Ectodermal cell (in vitro differentiated cells): ENCODE data around the gene SOCS7.

Source experiments
- H3K27ac ChIP-seq: 2 replicates; pipeline ENCODE4 v1.7.0; 2013; ENCODE audit warnings: mild to moderate bottlenecking, low read depth, low read length; ENCODE audit not compliant: insufficient read depth, poor library complexity, severe bottlenecking
- H3K27me3 ChIP-seq: 2 replicates; pipeline ENCODE4 v1.7.0; 2013; ENCODE audit warnings: mild to moderate bottlenecking, low read length; ENCODE audit not compliant: insufficient read depth, control insufficient read depth, poor library complexity, severe bottlenecking
- H3K36me3 ChIP-seq: one replicate; pipeline ENCODE4 v1.7.0; 2013; ENCODE audit warnings: low read length; ENCODE audit not compliant: control insufficient read depth, insufficient read depth
- H3K4me1 ChIP-seq: one replicate; pipeline ENCODE4 v1.7.0; 2013; ENCODE audit warnings: low read length; ENCODE audit not compliant: control insufficient read depth, insufficient read depth
- H3K4me3 ChIP-seq: 2 replicates; pipeline ENCODE4 v1.7.0; 2013; ENCODE audit warnings: low read depth, low read length, control low read depth; ENCODE audit not compliant: insufficient read depth
- H3K9me3 ChIP-seq: 2 replicates; pipeline ENCODE4 v1.7.0; 2013; ENCODE audit warnings: mild to moderate bottlenecking, low read length, moderate library complexity; ENCODE audit not compliant: control insufficient read depth
- WGBS, 2 experiments: methylation state at CpG; one replicate each; pipeline ENCODE4 v1.1.7; 2013; ENCODE audit warnings: missing lambda C conversion rate in 2 of 2; 5-methylcytosine and 5-hydroxymethylcytosine counted together

The SOCS7 gene

GRCh38 chr17:38363016-38363415, 11.4 kb downstream of the SOCS7 start:
- no peaks in the 10 kb centered on the region for H3K27me3 ChIP-seq
- 94 to 97% methylated on average over 5 of the region's 5 CpGs for WGBS, 2 experiments
- H3K9me3 ChIP-seq, result no peaks in the 10 kb centered on the region
- peaks cover 17% of the 10 kb centered on the region for H3K36me3 ChIP-seq
- no peak overlapping the region for H3K27ac ChIP-seq
- no peaks in the 10 kb centered on the region for H3K4me1 ChIP-seq
- H3K4me3 ChIP-seq, result no peak overlapping the region

DNA sequence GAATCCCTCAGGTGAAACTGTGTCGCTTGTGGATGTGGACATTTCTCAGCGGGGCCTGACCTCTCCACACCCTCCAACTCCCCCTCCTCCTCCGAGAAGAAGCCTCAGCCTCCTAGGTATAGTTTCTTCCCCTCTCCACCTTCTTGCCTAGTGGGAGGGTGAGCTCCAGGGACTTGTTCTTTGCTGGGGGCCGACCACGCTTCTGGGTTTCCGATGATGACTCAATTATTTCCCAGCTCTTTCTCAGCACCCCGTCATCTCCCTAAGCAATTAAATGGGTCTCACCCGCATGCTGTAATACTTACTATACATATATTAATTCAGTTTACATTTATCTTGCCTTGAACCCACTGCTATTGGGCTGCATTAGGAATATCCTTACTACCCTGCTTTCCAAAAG, 13.1 kb downstream of the SOCS7 start:
- Histone ChIP-seq H3K9me3 (no peaks in the 10 kb centered on the region), H3K27me3 (no peaks in the 10 kb centered on the region), H3K36me3 (peaks cover 24% of the 10 kb centered on the region), H3K27ac (no peak overlapping the region), H3K4me3 (no peak overlapping the region), H3K4me1 (no peaks in the 10 kb centered on the region)
- 95 to 97% methylated on average over 8 of the region's 8 CpGs for WGBS, 2 experiments

GRCh38 chr17:38369124-38369886, 17.7 kb downstream of the SOCS7 start:
- Histone ChIP-seq H3K27ac (no peak overlapping the region), H3K9me3 (no peaks in the 10 kb centered on the region), H3K4me1 (no peaks in the 10 kb centered on the region), H3K27me3 (no peaks in the 10 kb centered on the region), H3K36me3 (peaks cover 40% of the 10 kb centered on the region), H3K4me3 (no peak overlapping the region)
- 95 to 98% methylated on average over 7 to 8 of the region's 8 CpGs for WGBS, 2 experiments

DNA sequence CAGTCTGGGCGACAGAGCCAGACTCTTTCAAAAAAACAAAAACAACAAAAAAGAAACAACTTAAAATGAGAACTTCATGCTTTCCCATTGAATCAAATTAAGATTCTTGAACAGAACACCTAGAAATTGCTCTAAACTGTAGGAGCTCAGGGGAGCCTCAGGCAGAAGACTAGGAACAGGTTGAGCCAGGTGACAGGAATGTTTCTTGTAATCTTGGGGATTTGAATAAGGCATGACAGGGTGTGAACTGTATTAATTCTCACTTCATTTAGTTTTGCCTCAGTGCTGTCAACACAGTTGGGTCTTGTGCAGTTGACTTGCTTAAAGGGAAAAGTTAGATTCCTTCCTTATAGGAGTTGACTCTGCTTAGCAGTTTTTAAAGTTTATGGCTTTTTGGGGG, 27.8 kb downstream of the SOCS7 start:
- Histone ChIP-seq H3K4me1 (no peaks in the 10 kb centered on the region), H3K27me3 (no peaks in the 10 kb centered on the region), H3K36me3 (peaks cover 13% of the 10 kb centered on the region), H3K9me3 (no peaks in the 10 kb centered on the region), H3K27ac (no peak overlapping the region), H3K4me3 (no peak overlapping the region)
- WGBS, 2 experiments, result 95 to 100% methylated on average over 1 of the region's 1 CpG

GRCh38 chr17:38395090-38395489, 43.4 kb downstream of the SOCS7 start:
- H3K36me3 ChIP-seq, result peaks cover 17% of the 10 kb centered on the region
- no peaks in the 10 kb centered on the region for H3K4me1 ChIP-seq
- H3K9me3 ChIP-seq, result no peaks in the 10 kb centered on the region
- 92 to 96% methylated on average over 4 of the region's 4 CpGs for WGBS, 2 experiments
- no peak overlapping the region for H3K27ac ChIP-seq
- no peak overlapping the region for H3K4me3 ChIP-seq
- no peaks in the 10 kb centered on the region for H3K27me3 ChIP-seq

- no peak overlapping the region for H3K27ac ChIP-seq
- H3K27me3 ChIP-seq, result no peaks in the 10 kb centered on the region
- no peaks in the 10 kb centered on the region for H3K4me1 ChIP-seq
- WGBS, 2 experiments, result 90 to 92% methylated on average over 2 of the region's 2 CpGs
- H3K36me3 ChIP-seq, result peaks cover 24% of the 10 kb centered on the region
- H3K4me3 ChIP-seq, result no peak overlapping the region
- H3K9me3 ChIP-seq, result no peaks in the 10 kb centered on the region
These were observed 45.6 kb downstream of the SOCS7 start for GRCh38 chr17:38397227-38397626.

- no peak overlapping the region for H3K27ac ChIP-seq
- H3K36me3 ChIP-seq, result peaks cover 24% of the 10 kb centered on the region
- no peaks in the 10 kb centered on the region for H3K4me1 ChIP-seq
- 94 to 97% methylated on average over 6 of the region's 6 CpGs for WGBS, 2 experiments
- H3K4me3 ChIP-seq, result no peak overlapping the region
- no peaks in the 10 kb centered on the region for H3K27me3 ChIP-seq
- no peaks in the 10 kb centered on the region for H3K9me3 ChIP-seq
These were observed 48.6 kb downstream of the SOCS7 start for GRCh38 chr17:38400286-38400685.

DNA sequence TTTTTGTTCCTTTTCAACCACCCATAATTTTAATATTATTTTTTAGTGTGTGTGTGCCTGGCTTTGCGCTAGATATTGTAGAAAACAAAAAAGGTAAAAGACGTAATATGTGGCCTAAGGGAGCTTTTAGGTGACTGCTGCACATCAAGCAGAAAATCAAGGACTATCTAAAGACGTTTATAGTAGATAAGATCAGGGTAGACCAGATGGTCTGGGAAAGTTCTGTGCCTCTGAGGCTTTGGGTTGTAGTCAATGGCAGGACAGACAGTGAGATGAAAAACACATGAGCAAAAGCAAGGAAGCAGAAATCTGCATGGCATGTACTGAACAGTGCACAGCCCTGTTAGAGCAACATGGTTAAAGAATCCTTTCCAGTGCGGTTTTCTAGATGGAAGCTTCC, 49.8 kb downstream of the SOCS7 start:
- Histone ChIP-seq H3K4me1 (no peaks in the 10 kb centered on the region), H3K27me3 (no peaks in the 10 kb centered on the region), H3K27ac (no peak overlapping the region), H3K36me3 (peaks cover 21% of the 10 kb centered on the region), H3K4me3 (no peak overlapping the region), H3K9me3 (no peaks in the 10 kb centered on the region)
- 95 to 96% methylated on average over 4 of the region's 4 CpGs for WGBS, 2 experiments

GRCh38 chr17:38402897-38403296, 51.3 kb downstream of the SOCS7 start:
- H3K4me3 ChIP-seq, result no peak overlapping the region

GRCh38 chr17:38403491-38403890, 51.8 kb downstream of the SOCS7 start:
- Histone ChIP-seq H3K36me3 (peaks cover 15% of the 10 kb centered on the region), H3K27me3 (no peaks in the 10 kb centered on the region), H3K4me3 (no peak overlapping the region), H3K27ac (no peak overlapping the region), H3K9me3 (no peaks in the 10 kb centered on the region), H3K4me1 (no peaks in the 10 kb centered on the region)
- 69 to 82% methylated on average over 4 of the region's 4 CpGs for WGBS, 2 experiments

More at GRCh38 chr17:38402897-38403296, 51.3 kb downstream of the SOCS7 start:
- Histone ChIP-seq H3K27ac (no peak overlapping the region), H3K27me3 (no peaks in the 10 kb centered on the region), H3K36me3 (peaks cover 15% of the 10 kb centered on the region), H3K4me1 (no peaks in the 10 kb centered on the region), H3K9me3 (no peaks in the 10 kb centered on the region)
- WGBS, 2 experiments, result 92 to 97% methylated on average over 5 of the region's 5 CpGs
